ENCODE results near the gene B4GALT2. TPM values are rescaled to one million over a fixed set of nuclear protein-coding genes. Genes with fewer than 3 reads are reported as not detected.

B4GALT2 gene
- total and polyA plus RNA-seq, 2 donors (not counting 1 experiment from before 2014, with no cell fraction given) = 4.6 to 6.5 TPM

DNA sequence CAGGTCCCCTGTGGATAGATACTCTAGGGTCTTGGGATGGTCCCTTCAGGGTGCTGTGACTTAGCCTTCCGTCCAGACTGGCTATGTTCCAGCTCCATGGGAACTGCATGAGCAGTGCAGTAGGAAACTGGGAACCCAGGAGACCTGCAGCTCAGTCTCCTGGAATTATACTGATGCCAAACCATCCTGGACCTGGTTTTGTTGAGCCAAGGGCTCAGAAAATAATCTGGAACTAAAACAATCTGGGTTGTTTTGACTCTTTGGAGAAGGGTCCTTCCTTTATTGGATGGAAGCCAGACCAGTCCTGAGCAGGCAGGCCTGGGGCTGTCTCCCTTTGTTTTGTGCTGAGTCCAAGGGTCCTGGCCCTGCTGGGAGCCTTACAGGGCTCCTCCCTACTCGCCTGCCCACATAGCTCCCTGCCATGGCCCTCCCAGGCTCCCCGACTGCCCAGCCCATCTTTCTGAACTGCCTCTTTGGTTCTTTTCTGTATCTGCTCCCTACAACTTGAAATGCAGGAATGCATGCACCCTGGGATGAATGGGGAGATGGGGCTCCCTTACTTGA, 31.1 kb upstream of the B4GALT2 start:
- Histone ChIP-seq H3K27me3 (replicated peaks in 1 of 4; ENCODE audit: control extremely low read depth in 1 of 4, control insufficient read depth in 3 of 4, insufficient read depth in 4 of 4, low read length in 3 of 4) (no peaks in the 10 kb centered on the region), H3K9ac (ENCODE audit: low read length) (peak overlapping the region; percentile 93)

DNA sequence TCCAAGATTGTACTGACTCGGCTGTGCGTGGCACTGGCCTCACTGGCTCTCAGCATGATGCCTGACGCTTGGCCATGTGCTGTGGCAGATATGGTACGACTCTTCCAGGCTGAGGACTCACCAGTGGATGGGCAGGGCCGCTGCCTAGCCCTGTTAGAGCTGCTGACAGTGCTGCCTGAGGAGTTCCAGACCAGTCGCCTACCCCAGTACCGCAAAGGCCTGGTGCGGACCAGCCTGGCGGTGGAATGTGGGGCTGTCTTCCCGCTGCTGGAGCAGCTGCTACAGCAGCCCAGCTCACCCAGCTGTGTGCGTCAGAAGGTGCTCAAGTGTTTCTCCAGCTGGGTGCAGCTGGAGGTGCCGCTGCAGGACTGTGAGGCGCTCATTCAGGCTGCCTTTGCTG, 29.3 kb upstream of the B4GALT2 start:
- DNase-seq = no peak
- Mint-ChIP-seq H3K9me3 (ENCODE audit: insufficient read depth) (no peaks in the 10 kb centered on the region), H3K27me3 (no peaks in the 10 kb centered on the region), H3K4me1 (peaks cover 37% of the 10 kb centered on the region), H3K27ac (no peak overlapping the region), H3K4me3 (no peak overlapping the region)
- Histone ChIP-seq H3K4me1 (ENCODE audit: control insufficient read depth in 2 of 2, insufficient read depth in 2 of 2, low read length in 2 of 2) (peaks cover 15 to 25% of the 10 kb centered on the region in 2 donors), H3K27me3 (replicated peaks in 1 of 4; ENCODE audit: control extremely low read depth in 1 of 4, control insufficient read depth in 3 of 4, insufficient read depth in 4 of 4, low read length in 3 of 4) (no peaks in the 10 kb centered on the region), H3K9ac (ENCODE audit: low read length) (no peak overlapping the region), H3K4me2 (replicated peaks; ENCODE audit: low read depth, low read length, poor library complexity, severe bottlenecking) (no peak overlapping the region), H4K20me1 (ENCODE audit: control insufficient read depth, insufficient read depth, low read length, poor library complexity, severe bottlenecking) (peaks cover 5% of the 10 kb centered on the region), H2AFZ (ENCODE audit: insufficient read depth, low read depth, low read length, poor library complexity, severe bottlenecking) (no peak overlapping the region), H3K79me2 (ENCODE audit: control insufficient read depth, insufficient read depth, low read length) (peaks cover 57% of the 10 kb centered on the region), H3K36me3 (replicated peaks in 1 of 2; ENCODE audit: control extremely low read depth in 1 of 2, control insufficient read depth in 1 of 2, extremely low read depth in 1 of 2, insufficient read depth in 2 of 2, low read length in 1 of 2) (peaks cover 0 to 9% of the 10 kb centered on the region in 2 experiments), H3K9me3 (ENCODE audit: control extremely low read depth in 1 of 3, control insufficient read depth in 2 of 3, insufficient read depth in 1 of 3, low read length in 2 of 3) (no peaks in the 10 kb centered on the region), H3K4me3 (ENCODE audit: control extremely low read depth in 1 of 5, extremely low read depth in 1 of 5, insufficient read depth in 1 of 5, low read depth in 2 of 5, low read length in 4 of 5) (no peak overlapping the region), H3K27ac (ENCODE audit: low read length in 2 of 2) (no peak overlapping the region)
- WGBS (ENCODE audit: insufficient coverage) = 93% methylated on average over 13 of the region's 13 CpGs
- ChIA-PET CTCF (interaction anchor here (1.5 to 1.8 kb wide), 3 partner anchors 16 to 425 kb away, joined by 3 to 11 read pairs (median 5); partner anchors contain the start of gene ARTN), POLR2A (no interaction called here)
- TF ChIP-seq, protein P1, sequence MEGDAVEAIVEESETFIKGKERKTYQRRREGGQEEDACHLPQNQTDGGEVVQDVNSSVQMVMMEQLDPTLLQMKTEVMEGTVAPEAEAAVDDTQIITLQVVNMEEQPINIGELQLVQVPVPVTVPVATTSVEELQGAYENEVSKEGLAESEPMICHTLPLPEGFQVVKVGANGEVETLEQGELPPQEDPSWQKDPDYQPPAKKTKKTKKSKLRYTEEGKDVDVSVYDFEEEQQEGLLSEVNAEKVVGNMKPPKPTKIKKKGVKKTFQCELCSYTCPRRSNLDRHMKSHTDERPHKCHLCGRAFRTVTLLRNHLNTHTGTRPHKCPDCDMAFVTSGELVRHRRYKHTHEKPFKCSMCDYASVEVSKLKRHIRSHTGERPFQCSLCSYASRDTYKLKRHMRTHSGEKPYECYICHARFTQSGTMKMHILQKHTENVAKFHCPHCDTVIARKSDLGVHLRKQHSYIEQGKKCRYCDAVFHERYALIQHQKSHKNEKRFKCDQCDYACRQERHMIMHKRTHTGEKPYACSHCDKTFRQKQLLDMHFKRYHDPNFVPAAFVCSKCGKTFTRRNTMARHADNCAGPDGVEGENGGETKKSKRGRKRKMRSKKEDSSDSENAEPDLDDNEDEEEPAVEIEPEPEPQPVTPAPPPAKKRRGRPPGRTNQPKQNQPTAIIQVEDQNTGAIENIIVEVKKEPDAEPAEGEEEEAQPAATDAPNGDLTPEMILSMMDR (IDR thresholded peaks at IDR 0.05) = no peak
- no peak for TF ChIP-seq EZH2 (IDR thresholded peaks at IDR 0.05; ENCODE audit: borderline replicate concordance, insufficient read depth, low read depth, low read length, poor library complexity, severe bottlenecking)
- intact Hi-C loops (cut with micrococcal nuclease) = loop anchor here (5.0 to 10.0 kb wide), 2 partner anchors 187 to 1185 kb away; partner anchors contain the start of genes C1orf50 and P3H1
- no peak for ATAC-seq (ENCODE audit: low read depth)

More for the DNA sequence above, 31.1 kb upstream of the B4GALT2 start:
- H4K20me1 ChIP-seq (ENCODE audit: control insufficient read depth, insufficient read depth, low read length, poor library complexity, severe bottlenecking) = peaks cover 5% of the 10 kb centered on the region
- Mint-ChIP-seq H3K9me3 (ENCODE audit: insufficient read depth) (no peaks in the 10 kb centered on the region), H3K4me3 (peak overlapping the region; percentile 93), H3K27ac (peak overlapping the region; percentile 82), H3K27me3 (no peaks in the 10 kb centered on the region), H3K4me1 (peaks cover 37% of the 10 kb centered on the region)
- H3K4me1 ChIP-seq (ENCODE audit: control insufficient read depth in 2 of 2, insufficient read depth in 2 of 2, low read length in 2 of 2) = peaks cover 15 to 25% of the 10 kb centered on the region in 2 donors
- H3K36me3 ChIP-seq (replicated peaks in 1 of 2; ENCODE audit: control extremely low read depth in 1 of 2, control insufficient read depth in 1 of 2, extremely low read depth in 1 of 2, insufficient read depth in 2 of 2, low read length in 1 of 2) = peaks cover 0 to 9% of the 10 kb centered on the region in 2 experiments
- peak overlapping the region; percentile 84 for H3K4me2 ChIP-seq (replicated peaks; ENCODE audit: low read depth, low read length, poor library complexity, severe bottlenecking)
- ChIA-PET POLR2A (no interaction called here), CTCF (interaction anchor here (1.2 to 2.1 kb wide), 5 partner anchors 14 to 184 kb away, joined by 3 to 11 read pairs (median 4); partner anchors contain the start of genes ARTN and CCDC24)
- TF ChIP-seq, protein P1 (IDR thresholded peaks at IDR 0.05) = no peak
- no peak for TF ChIP-seq EZH2 (IDR thresholded peaks at IDR 0.05; ENCODE audit: borderline replicate concordance, insufficient read depth, low read depth, low read length, poor library complexity, severe bottlenecking)
- no peak overlapping the region for H3K27ac ChIP-seq (ENCODE audit: low read length in 2 of 2)
- H2AFZ ChIP-seq (ENCODE audit: insufficient read depth, low read depth, low read length, poor library complexity, severe bottlenecking) = no peak overlapping the region
- H3K79me2 ChIP-seq (ENCODE audit: control insufficient read depth, insufficient read depth, low read length) = peaks cover 43% of the 10 kb centered on the region
- intact Hi-C loops (cut with micrococcal nuclease) = loop anchor here (2.0 to 10.0 kb wide), 3 partner anchors 186 to 1183 kb away; partner anchors contain the start of genes C1orf50, KDM4A and P3H1
- no peak for ATAC-seq (ENCODE audit: low read depth)
- WGBS (ENCODE audit: insufficient coverage) = 80% methylated on average over 2 of the region's 3 CpGs
- H3K9me3 ChIP-seq (ENCODE audit: control extremely low read depth in 1 of 3, control insufficient read depth in 2 of 3, insufficient read depth in 1 of 3, low read length in 2 of 3) = no peaks in the 10 kb centered on the region
- H3K4me3 ChIP-seq (ENCODE audit: control extremely low read depth in 1 of 5, extremely low read depth in 1 of 5, insufficient read depth in 1 of 5, low read depth in 2 of 5, low read length in 4 of 5) = no peak overlapping the region
- DNase-seq = no peak
